DMS153 treated with DMSO at 0.1 percent for 48 hours (cell line): Measurements from ENCODE around the gene SNRPA.
"Not testable (repeated sequence)": the region's sequence is repeated elsewhere in the genome, so short reads cannot be mapped to it uniquely, and the experiment has no call there.

ENCODE experiments used
- DNase-seq: peaks from one replicate; lab custom pipeline; 2025; ENCODE audit not compliant: unreplicated experiment; lab: John Stamatoyannopoulos, UW

The SNRPA gene

GRCh38 chr19:40721140-40721486 lies 29.9 kb upstream of the SNRPA start:
- no peak for DNase-seq

GRCh38 chr19:40721936-40722661 lies 28.9 kb upstream of the SNRPA start:
- DNase-seq, result no peak

GRCh38 chr19:40723661-40724254 lies 27.2 kb upstream of the SNRPA start:
- DNase-seq, result no peak

GRCh38 chr19:40724315-40724714 lies 26.7 kb upstream of the SNRPA start:
- DNase-seq, result no peak

- no peak for DNase-seq
Measured at GRCh38 chr19:40724855-40725254, 26.1 kb upstream of the SNRPA start.

GRCh38 chr19:40726279-40726678 lies 24.7 kb upstream of the SNRPA start:
- DNase-seq, result no peak

GRCh38 chr19:40730065-40730464 lies 20.9 kb upstream of the SNRPA start:
- not testable (repeated sequence) for DNase-seq

GRCh38 chr19:40732304-40732703 lies 18.7 kb upstream of the SNRPA start:
- not testable (repeated sequence) for DNase-seq

GRCh38 chr19:40733149-40733548 lies 17.9 kb upstream of the SNRPA start:
- no peak for DNase-seq

GRCh38 chr19:40735013-40735771 lies 15.8 kb upstream of the SNRPA start:
- DNase-seq, result no peak

- DNase-seq, result no peak
Measured at GRCh38 chr19:40736661-40737060, 14.3 kb upstream of the SNRPA start.

- no peak for DNase-seq
Measured at GRCh38 chr19:40737102-40737644, 13.8 kb upstream of the SNRPA start.

- no peak for DNase-seq
Measured at GRCh38 chr19:40739030-40739839, 11.8 kb upstream of the SNRPA start.

- no peak for DNase-seq
Measured at GRCh38 chr19:40739871-40740703, 10.9 kb upstream of the SNRPA start.

GRCh38 chr19:40740747-40741146 lies 10.3 kb upstream of the SNRPA start:
- no peak for DNase-seq

- DNase-seq, result no peak
Measured at GRCh38 chr19:40741527-40742390, 9.2 kb upstream of the SNRPA start.

GRCh38 chr19:40742477-40742876 lies 8.5 kb upstream of the SNRPA start:
- no peak for DNase-seq

- DNase-seq, result no peak
Measured at GRCh38 chr19:40742886-40743285, 8.1 kb upstream of the SNRPA start.

- DNase-seq, result no peak
Measured at GRCh38 chr19:40743926-40744325, 7.1 kb upstream of the SNRPA start.
